Measurements from ENCODE around the gene PANX1.

- TF ChIP-seq CTCF (conservative IDR thresholded peaks at IDR 0.05; ENCODE audit: low read length) (no peak), EZH2phosphoT487 (IDR thresholded peaks at IDR 0.05; ENCODE audit: borderline replicate concordance, low read depth, low read length) (no peak)
These were observed 1.8 kb downstream of the PANX1 start for GRCh38 chr11:94130298-94131046.
